Measurements from ENCODE around the gene RALGPS2. TPM values are rescaled to one million over a fixed set of nuclear protein-coding genes. Genes with fewer than 3 reads are reported as not detected.

RALGPS2 gene
- total and polyA plus RNA-seq, 2 of the 13 experiments (the other 11 are each of a cell fraction or from before 2014, with no cell fraction given) = 15.6 to 36.0 TPM

DNA sequence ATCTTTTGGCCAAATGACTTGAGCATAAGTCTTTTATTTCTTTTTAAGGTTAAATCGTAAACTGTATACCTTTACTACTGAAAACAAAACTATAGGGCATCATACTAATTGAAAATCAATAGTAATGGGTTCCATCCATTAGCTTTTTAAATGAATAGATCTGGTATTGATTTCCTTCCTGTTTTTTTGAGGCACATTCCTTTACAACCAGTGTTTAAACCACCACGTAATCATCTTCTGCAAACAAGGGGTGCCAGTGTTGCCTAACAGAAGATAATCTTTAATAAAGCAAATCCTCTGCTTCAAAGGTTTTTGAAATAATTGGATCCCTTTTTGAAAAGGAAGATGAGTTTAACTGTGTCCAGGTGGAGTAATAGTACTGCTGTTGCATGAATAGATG lies 194.5 kb downstream of the RALGPS2 start (continued):
- TF ChIP-seq ZNF205 (CRISPR knock-in tag; IDR thresholded peaks at IDR 0.05) = no peak
- TF ChIP-seq, protein P1, sequence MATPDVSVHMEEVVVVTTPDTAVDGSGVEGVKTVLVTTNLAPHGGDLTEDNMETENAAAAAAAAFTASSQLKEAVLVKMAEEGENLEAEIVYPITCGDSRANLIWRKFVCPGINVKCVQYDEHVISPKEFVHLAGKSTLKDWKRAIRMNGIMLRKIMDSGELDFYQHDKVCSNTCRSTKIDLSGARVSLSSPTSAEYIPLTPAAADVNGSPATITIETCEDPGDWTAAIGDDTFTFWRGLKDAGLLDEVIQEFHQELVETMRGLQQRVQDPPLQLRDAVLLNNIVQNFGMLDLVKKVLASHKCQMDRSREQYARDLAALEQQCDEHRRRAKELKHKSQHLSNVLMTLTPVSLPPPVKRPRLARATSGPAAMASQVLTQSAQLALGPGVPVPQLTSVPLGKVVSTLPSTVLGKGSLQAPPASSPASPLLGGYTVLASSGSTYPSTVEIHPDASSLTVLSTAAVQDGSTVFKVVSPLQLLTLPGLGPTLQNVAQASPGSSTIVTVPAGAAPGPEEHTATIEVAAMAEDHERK (CRISPR knock-in tag; IDR thresholded peaks at IDR 0.05; ENCODE audit: low read depth) = no peak
- TF ChIP-seq TAF15 (IDR thresholded peaks at IDR 0.05; ENCODE audit: low read depth, low read length, poor library complexity, severe bottlenecking) = no peak
- TF ChIP-seq, protein P2, sequence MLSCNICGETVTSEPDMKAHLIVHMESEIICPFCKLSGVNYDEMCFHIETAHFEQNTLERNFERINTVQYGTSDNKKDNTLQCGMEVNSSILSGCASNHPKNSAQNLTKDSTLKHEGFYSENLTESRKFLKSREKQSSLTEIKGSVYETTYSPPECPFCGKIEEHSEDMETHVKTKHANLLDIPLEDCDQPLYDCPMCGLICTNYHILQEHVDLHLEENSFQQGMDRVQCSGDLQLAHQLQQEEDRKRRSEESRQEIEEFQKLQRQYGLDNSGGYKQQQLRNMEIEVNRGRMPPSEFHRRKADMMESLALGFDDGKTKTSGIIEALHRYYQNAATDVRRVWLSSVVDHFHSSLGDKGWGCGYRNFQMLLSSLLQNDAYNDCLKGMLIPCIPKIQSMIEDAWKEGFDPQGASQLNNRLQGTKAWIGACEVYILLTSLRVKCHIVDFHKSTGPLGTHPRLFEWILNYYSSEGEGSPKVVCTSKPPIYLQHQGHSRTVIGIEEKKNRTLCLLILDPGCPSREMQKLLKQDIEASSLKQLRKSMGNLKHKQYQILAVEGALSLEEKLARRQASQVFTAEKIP (CRISPR knock-in tag; IDR thresholded peaks at IDR 0.05; ENCODE audit: borderline replicate concordance) = no peak
- TF ChIP-seq SRF (IDR thresholded peaks at IDR 0.05; ENCODE audit: low read depth, low read length) = no peak
- no peak for TF ChIP-seq ZNF326 (CRISPR knock-in tag; IDR thresholded peaks at IDR 0.05; ENCODE audit: borderline replicate concordance)
- TF ChIP-seq SKI (IDR thresholded peaks at IDR 0.05; ENCODE audit: partially characterized antibody) = no peak
- TF ChIP-seq, protein P3, sequence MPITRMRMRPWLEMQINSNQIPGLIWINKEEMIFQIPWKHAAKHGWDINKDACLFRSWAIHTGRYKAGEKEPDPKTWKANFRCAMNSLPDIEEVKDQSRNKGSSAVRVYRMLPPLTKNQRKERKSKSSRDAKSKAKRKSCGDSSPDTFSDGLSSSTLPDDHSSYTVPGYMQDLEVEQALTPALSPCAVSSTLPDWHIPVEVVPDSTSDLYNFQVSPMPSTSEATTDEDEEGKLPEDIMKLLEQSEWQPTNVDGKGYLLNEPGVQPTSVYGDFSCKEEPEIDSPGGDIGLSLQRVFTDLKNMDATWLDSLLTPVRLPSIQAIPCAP (CRISPR knock-in tag; IDR thresholded peaks at IDR 0.05; ENCODE audit: low read depth) = no peak
- TF ChIP-seq, protein P4, sequence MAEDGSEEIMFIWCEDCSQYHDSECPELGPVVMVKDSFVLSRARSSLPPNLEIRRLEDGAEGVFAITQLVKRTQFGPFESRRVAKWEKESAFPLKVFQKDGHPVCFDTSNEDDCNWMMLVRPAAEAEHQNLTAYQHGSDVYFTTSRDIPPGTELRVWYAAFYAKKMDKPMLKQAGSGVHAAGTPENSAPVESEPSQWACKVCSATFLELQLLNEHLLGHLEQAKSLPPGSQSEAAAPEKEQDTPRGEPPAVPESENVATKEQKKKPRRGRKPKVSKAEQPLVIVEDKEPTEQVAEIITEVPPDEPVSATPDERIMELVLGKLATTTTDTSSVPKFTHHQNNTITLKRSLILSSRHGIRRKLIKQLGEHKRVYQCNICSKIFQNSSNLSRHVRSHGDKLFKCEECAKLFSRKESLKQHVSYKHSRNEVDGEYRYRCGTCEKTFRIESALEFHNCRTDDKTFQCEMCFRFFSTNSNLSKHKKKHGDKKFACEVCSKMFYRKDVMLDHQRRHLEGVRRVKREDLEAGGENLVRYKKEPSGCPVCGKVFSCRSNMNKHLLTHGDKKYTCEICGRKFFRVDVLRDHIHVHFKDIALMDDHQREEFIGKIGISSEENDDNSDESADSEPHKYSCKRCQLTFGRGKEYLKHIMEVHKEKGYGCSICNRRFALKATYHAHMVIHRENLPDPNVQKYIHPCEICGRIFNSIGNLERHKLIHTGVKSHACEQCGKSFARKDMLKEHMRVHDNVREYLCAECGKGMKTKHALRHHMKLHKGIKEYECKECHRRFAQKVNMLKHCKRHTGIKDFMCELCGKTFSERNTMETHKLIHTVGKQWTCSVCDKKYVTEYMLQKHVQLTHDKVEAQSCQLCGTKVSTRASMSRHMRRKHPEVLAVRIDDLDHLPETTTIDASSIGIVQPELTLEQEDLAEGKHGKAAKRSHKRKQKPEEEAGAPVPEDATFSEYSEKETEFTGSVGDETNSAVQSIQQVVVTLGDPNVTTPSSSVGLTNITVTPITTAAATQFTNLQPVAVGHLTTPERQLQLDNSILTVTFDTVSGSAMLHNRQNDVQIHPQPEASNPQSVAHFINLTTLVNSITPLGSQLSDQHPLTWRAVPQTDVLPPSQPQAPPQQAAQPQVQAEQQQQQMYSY (CRISPR knock-in tag; IDR thresholded peaks at IDR 0.05) = no peak
- no peak for TF ChIP-seq FOXK2 (IDR thresholded peaks at IDR 0.05)
- no peak for TF ChIP-seq ZNF605 (CRISPR knock-in tag; IDR thresholded peaks at IDR 0.05)
- TF ChIP-seq NCOA5 (CRISPR knock-in tag; IDR thresholded peaks at IDR 0.05) = no peak
- TF ChIP-seq SSRP1 (CRISPR knock-in tag; IDR thresholded peaks at IDR 0.05) = no peak
- TF ChIP-seq, protein P5, sequence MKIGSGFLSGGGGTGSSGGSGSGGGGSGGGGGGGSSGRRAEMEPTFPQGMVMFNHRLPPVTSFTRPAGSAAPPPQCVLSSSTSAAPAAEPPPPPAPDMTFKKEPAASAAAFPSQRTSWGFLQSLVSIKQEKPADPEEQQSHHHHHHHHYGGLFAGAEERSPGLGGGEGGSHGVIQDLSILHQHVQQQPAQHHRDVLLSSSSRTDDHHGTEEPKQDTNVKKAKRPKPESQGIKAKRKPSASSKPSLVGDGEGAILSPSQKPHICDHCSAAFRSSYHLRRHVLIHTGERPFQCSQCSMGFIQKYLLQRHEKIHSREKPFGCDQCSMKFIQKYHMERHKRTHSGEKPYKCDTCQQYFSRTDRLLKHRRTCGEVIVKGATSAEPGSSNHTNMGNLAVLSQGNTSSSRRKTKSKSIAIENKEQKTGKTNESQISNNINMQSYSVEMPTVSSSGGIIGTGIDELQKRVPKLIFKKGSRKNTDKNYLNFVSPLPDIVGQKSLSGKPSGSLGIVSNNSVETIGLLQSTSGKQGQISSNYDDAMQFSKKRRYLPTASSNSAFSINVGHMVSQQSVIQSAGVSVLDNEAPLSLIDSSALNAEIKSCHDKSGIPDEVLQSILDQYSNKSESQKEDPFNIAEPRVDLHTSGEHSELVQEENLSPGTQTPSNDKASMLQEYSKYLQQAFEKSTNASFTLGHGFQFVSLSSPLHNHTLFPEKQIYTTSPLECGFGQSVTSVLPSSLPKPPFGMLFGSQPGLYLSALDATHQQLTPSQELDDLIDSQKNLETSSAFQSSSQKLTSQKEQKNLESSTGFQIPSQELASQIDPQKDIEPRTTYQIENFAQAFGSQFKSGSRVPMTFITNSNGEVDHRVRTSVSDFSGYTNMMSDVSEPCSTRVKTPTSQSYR (CRISPR knock-in tag; IDR thresholded peaks at IDR 0.05; ENCODE audit: borderline replicate concordance) = no peak
- TF ChIP-seq RFXAP (CRISPR knock-in tag; IDR thresholded peaks at IDR 0.05; ENCODE audit: borderline replicate concordance) = no peak
- TF ChIP-seq NFKB2 (CRISPR knock-in tag; IDR thresholded peaks at IDR 0.05; ENCODE audit: borderline replicate concordance) = no peak
- TF ChIP-seq U2AF1 (optimal IDR thresholded peaks at IDR 0.05; ENCODE audit: low read depth, low read length) = no peak
- TF ChIP-seq, protein P6, sequence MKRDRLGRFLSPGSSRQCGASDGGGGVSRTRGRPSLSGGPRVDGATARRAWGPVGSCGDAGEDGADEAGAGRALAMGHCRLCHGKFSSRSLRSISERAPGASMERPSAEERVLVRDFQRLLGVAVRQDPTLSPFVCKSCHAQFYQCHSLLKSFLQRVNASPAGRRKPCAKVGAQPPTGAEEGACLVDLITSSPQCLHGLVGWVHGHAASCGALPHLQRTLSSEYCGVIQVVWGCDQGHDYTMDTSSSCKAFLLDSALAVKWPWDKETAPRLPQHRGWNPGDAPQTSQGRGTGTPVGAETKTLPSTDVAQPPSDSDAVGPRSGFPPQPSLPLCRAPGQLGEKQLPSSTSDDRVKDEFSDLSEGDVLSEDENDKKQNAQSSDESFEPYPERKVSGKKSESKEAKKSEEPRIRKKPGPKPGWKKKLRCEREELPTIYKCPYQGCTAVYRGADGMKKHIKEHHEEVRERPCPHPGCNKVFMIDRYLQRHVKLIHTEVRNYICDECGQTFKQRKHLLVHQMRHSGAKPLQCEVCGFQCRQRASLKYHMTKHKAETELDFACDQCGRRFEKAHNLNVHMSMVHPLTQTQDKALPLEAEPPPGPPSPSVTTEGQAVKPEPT (CRISPR knock-in tag; IDR thresholded peaks at IDR 0.05; ENCODE audit: low read depth) = no peak

Measured in HepG2 (cell line).